GM12892 (cell line): Measurements from ENCODE around the gene ADGRE1.

Experiments used
- POLR2A ChIP-seq: IDR thresholded peaks from 2 replicates; pipeline ENCODE4 v1.6.1; 2011; ENCODE audit warnings: low read depth, low read length, control low read depth
- POLR2AphosphoS5 ChIP-seq: IDR thresholded peaks from 2 replicates; pipeline ENCODE4 v1.6.1; 2011; ENCODE audit warnings: low read depth, low read length, control low read depth

GRCh38 chr19:6947745-6948144, 60.4 kb downstream of the ADGRE1 start:
- TF ChIP-seq POLR2AphosphoS5 = no peak
- TF ChIP-seq POLR2A = no peak
